GM10248 (cell line): ENCODE data around the gene CROT.

Experiments
- CTCF ChIA-PET: fragments of 300-600 bp; sonication (Branson Sonifier 250); formaldehyde crosslinking; extraction: SDS; loops from one replicate; lab custom pipeline; 2021; ENCODE audit warnings: antibody characterized with exemption; lab: Yijun Ruan, JAX
- POLR2A ChIA-PET: fragments of 350-650 bp; sonication (Branson Sonifier 250); formaldehyde crosslinking; extraction: SDS; loops from one replicate; lab custom pipeline; 2020; ENCODE audit warnings: antibody characterized with exemption; lab: Yijun Ruan, JAX
- DNase-seq: peaks from one replicate; pipeline ENCODE4 v3.0.0; 2012; ENCODE audit errors: extremely low spot score
- CTCF ChIP-seq: IDR thresholded peaks from 2 replicates; pipeline ENCODE4 v1.5.1; 2012; ENCODE audit warnings: mild to moderate bottlenecking, low read depth; ENCODE audit errors: extremely low read depth, missing control alignments, control extremely low read depth

CROT gene

GRCh38 chr7:87337331-87337730 is 8.1 kb upstream of the CROT start:
- POLR2A ChIA-PET: no interaction called here
- CTCF ChIA-PET: interaction anchor here (1.0 to 1.5 kb wide), 6 partner anchors 8 to 67 kb away, joined by 3 to 5 read pairs (median 3); partner anchors contain the start of gene CROT

GRCh38 chr7:87339373-87339897 is 6.0 kb upstream of the CROT start:
- no peak for DNase-seq
- ChIA-PET POLR2A (no interaction called here), CTCF (interaction anchor here (0.9 kb wide), 1 partner anchor 9 kb away, joined by 4 read pairs; no protein-coding TSS in a partner anchor)
- TF ChIP-seq CTCF: no peak

More at GRCh38 chr7:87337331-87337730, 8.1 kb upstream of the CROT start:
- DNase-seq: no peak
- TF ChIP-seq CTCF: no peak

- CTCF ChIA-PET: interaction anchor here (1.3 kb wide), 1 partner anchor 18 kb away, joined by 3 read pairs; no protein-coding TSS in a partner anchor
- no peak for DNase-seq
These were observed 4.0 kb upstream of the CROT start for GRCh38 chr7:87341441-87341840.

GRCh38 chr7:87342231-87342630 is 3.2 kb upstream of the CROT start:
- TF ChIP-seq CTCF: no peak
- ChIA-PET CTCF (no interaction called here), POLR2A (no interaction called here)

More at GRCh38 chr7:87341441-87341840, 4.0 kb upstream of the CROT start:
- no peak for TF ChIP-seq CTCF
- POLR2A ChIA-PET: no interaction called here

GRCh38 chr7:87344446-87344845 is 1.0 kb upstream of the CROT start:
- ChIA-PET CTCF (interaction anchor here (2.9 kb wide), 1 partner anchor 17 kb away, joined by 9 read pairs; no protein-coding TSS in a partner anchor), POLR2A (interaction anchor here (1.1 kb wide), 1 partner anchor 14 kb away, joined by 3 read pairs; no protein-coding TSS in a partner anchor)
- no peak for DNase-seq
- TF ChIP-seq CTCF: no peak

More at GRCh38 chr7:87342231-87342630, 3.2 kb upstream of the CROT start:
- no peak for DNase-seq

- TF ChIP-seq CTCF: no peak
- CTCF ChIA-PET: interaction anchor here (1.0 to 2.9 kb wide), 7 partner anchors 9 to 91 kb away, joined by 3 to 9 read pairs (median 3); no protein-coding TSS in a partner anchor
- POLR2A ChIA-PET: no interaction called here
- no peak for DNase-seq
These were observed 503 bp downstream of the CROT start for GRCh38 chr7:87345962-87346371.
